Activated CD8-positive, alpha-beta memory T cell treated with anti-CD3 and anti-CD28 coated beads for 1 hour (primary cell): ENCODE measurements around the gene OR4L1.
"Not testable (repeated sequence)": the region's sequence is repeated elsewhere in the genome, so short reads cannot be mapped to it uniquely, and the experiment has no call there.

Experiments
- DNase-seq, 2 donors: peaks; one replicate each; pipeline ENCODE4 v3.0.0-alpha.2; 2020; ENCODE audit warnings: low read depth in 1 of 2; ENCODE audit errors: extremely low read depth in 1 of 2

The OR4L1 gene

GRCh38 chr14:20059745-20060144, at the start of gene OR4L1:
TSS of gene OR4L1 (plus strand) at chr14:20060045. CDS start at chr14:20060045, 0 bp downstream.
- no peak for DNase-seq

- no peak for DNase-seq
These were observed 40.5 kb upstream of the OR4L1 start, which contains the start of gene OR4K14 for GRCh38 chr14:20019257-20019865. TSS of gene OR4K14 (minus strand) at chr14:20019307. CDS start at chr14:20015193, 4,114 bp downstream.

- DNase-seq = no peak
These were observed 28.8 kb upstream of the OR4L1 start for GRCh38 chr14:20031058-20031457.

- no peak for DNase-seq
These were observed 24.4 kb upstream of the OR4L1 start for GRCh38 chr14:20035449-20035848.

- DNase-seq = no peak
These were observed 23.9 kb upstream of the OR4L1 start, which contains the start of gene OR4K13 for GRCh38 chr14:20035938-20036337. TSS of gene OR4K13 (minus strand) at chr14:20036038. CDS start at chr14:20034758, 1,280 bp downstream.

GRCh38 chr14:20044243-20044642, 15.6 kb upstream of the OR4L1 start:
- no peak for DNase-seq

GRCh38 chr14:20048202-20048601, 11.6 kb upstream of the OR4L1 start:
- no peak for DNase-seq

- no peak for DNase-seq
These were observed 32.2 kb downstream of the OR4L1 start for GRCh38 chr14:20092050-20092449.

- no peak for DNase-seq
These were observed 33.6 kb downstream of the OR4L1 start for GRCh38 chr14:20093442-20093841.

GRCh38 chr14:20098926-20099770, 39.3 kb downstream of the OR4L1 start:
- DNase-seq = not testable (repeated sequence)

GRCh38 chr14:20110438-20110837, 50.6 kb downstream of the OR4L1 start, which contains the start of gene OR4K17:
TSS of gene OR4K17 (plus strand) at chr14:20110739. CDS start at chr14:20117500, 6,761 bp downstream.
- DNase-seq = no peak
